Activated CD4-positive, CD25-positive, alpha-beta regulatory T cell treated with anti-CD3 and anti-CD28 coated beads, Interleukin-2, amount 50 U/mL, for 72 hours (primary cell): ENCODE results near the gene STK39.

Experiments
- DNase-seq: peaks from one replicate; pipeline ENCODE4 v3.0.0; 2021

Gene STK39

DNA sequence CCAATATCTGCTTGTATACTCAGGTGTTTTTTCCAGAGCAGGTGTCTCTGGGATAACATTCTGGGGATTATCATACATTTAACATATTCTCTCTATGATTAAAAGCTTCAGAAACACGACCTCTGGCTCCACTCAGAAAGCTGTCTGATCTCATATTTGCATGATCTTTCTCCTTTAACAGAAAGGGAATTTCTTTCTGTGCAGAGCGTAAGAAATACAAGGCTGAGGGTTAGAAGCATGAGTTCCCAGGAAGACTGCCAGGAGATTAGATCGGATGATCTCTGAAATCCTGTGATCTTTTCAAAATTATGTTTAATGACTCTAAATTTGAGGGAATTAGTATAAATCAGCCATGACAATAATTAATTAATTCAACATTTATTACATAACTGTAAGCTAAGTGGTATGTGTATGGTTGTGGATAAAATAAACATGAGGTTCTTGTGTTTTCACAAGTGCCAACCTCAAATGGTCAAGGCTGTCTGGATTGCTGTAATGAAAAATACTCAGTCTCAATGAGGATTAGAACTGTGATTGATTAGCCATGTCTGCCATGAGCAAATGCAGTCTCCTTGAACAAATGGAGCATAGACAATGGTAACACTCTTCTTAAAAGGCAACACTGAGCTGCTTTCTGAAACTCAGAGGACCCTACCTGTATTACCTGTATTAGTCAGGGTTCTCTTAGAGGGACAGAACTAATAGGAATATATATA is 304.9 kb downstream of the STK39 start:
- DNase-seq = no peak

DNA sequence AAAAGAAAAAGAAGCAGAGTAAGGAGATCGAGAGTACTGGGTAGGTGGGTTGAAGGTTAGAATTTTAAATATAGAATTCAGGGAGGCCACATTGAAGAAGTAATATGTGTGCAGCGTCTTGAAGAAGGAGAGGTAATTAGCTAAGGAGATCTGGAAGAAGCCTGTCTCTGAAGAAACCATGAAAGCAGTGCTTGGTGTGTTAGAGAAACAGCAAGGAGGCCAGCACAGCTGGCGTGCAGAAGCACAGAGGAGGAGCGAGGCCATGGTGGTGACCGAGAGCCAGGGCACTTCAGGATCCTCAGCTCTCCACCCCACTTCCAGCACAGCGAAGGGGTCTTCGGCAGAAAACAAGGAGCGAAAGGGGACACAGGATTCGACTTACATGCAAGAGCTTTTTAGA is 305.8 kb downstream of the STK39 start:
- DNase-seq = no peak

DNA sequence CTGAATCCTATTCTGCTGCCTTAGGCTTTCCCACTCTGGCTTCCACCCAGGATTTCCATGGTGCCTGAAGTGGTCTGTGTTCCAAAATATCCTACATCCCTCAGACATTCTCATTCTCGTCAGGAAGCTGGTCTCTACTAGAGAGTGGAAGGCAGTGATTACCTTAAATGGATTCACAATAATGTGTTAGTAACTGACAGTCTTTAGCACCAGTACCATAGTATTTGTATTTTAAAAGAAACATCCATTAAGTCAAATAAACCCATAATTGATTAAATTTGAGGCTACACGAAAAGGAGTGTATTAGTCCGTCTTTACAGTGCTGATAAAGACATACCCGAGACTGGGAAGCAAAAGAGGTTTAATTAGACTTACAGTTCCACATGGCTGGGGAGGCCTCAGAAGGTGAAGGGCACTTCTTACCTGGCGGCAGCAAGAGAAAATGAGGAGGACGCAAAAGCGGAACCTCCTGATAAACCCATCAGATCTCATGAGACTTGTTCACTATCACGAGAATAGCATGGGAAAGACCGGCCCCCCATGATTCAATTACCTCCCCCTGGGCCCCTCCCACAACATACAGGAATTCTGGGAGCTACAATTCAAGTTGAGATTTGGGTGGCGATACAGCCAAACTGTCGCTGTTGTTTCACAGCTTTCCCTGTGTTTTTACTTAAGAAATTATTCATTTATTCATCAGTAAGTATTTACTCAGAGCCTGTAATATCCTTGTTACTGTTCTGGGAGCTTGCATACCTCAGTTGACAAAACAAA is 306.5 kb downstream of the STK39 start:
- DNase-seq = no peak

DNA sequence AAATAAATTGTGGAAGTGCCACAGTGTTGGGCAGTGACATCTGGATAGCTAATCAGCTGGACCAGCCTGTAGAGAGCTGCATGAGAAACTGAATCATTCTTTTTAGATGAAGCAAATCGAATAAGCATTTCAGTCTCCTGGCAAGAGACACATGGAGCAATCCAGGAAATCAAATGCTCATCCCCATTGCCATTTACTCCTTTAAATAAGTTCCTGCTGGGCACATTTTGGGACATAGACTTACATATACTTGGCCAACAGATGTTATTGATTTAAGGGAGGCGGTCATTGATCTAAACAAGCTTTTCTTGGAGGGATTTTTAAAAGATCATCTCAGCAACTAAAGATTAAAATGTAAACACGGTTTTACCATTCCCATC is 307.1 kb downstream of the STK39 start:
- no peak for DNase-seq

DNA sequence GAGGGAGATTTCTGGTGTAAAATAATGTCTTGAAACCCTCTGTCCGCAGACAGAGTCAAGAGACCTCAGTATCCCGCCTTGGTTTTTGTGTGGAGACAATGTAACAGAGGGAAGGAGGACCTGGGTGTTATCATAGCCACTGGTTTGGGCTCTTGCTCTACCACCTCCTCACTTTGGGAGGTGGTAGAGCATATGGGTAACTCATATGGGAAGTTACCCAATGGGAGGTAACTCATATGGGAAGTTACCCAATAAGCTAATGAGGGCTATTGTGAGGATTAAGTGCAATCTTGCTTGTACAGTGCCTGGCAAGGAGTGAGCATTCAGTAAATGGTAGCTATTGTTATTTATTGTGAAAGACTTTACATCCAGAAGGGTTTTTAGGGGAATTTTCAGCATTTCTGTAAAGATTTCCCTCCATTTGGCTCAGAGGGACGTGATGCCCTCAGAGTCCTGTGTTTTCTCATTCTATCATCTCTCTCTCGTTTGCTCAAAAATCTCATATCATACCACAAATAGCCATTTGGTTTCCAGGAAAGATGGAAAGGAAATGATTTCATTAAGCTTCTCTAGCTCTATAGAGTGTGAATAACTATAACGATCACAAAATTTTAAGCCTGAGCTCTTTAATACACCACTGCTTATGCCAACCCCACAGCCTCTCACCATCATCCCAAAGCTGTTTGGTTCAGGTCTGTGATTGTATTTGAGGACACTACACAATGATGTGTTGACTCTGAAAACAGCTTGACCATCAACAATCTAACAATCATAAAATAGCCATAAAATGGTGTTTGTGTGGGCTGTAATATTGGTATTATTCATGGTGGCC is 307.7 kb downstream of the STK39 start:
- no peak for DNase-seq

DNA sequence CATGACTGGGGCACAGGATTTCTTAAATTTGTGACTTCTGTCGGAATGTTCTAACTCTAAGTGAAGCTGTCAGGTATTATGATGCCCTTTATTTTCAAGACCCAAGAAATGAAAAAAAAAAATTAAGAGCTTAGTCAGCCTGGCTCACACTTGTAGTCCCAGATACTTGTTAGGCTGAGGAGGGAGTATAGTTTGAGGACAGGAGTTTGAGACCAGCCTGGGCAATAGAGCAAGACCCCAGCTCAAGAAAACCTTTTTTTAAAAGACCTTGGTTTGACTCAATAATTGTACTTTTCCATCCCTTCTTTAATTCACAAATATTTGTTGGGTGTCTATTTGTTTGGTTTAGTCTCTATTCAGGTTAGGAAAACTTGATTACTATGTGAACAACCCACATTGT is 310.0 kb downstream of the STK39 start:
- no peak for DNase-seq

DNA sequence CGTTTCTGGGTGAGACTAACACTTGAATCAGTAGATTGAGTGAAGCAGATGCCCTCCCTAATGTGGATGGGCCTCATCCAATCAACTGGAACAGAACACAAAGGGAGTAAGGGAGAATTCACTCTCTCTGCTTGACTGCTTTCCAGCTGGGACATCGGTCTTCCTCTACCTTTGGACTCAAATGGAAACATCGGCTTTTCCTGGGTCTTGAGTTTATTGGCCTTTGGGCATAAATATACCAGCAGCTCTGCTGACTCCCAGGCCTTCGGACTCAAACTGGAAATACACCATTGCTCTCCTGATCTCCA is 311.6 kb downstream of the STK39 start:
- no peak for DNase-seq

DNA sequence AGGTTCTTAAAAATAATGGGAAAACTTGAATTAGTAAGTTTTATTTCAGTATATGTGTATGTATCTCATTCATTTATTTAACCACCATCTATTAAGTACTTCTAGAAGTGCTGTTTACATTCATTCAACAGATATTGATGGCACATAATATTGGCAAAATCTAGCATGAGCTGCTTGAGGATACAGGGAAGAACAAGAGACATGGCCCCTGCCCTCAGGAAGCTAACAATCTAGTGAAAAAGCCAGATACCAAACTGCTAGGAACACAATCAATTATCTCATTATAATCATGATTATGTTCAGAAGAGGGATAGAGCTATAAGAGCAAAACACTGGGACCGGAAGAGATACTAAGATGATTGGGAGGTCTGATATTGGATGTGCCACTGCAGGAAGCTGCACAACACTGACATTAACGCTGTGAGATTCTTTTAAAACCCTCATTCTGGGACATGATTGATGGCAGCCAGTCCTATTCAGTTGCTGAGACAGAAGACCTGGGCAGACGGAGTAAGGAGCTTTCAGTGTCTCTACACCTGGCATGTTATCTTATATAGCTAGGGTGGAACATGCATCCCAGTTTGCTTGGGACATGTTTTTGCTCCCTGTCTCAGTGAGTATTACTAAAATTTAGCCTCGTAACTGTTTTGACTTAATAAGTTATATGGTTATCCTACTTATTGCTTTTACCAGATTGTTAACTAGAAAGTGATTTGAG is 314.1 kb downstream of the STK39 start:
- no peak for DNase-seq

DNA sequence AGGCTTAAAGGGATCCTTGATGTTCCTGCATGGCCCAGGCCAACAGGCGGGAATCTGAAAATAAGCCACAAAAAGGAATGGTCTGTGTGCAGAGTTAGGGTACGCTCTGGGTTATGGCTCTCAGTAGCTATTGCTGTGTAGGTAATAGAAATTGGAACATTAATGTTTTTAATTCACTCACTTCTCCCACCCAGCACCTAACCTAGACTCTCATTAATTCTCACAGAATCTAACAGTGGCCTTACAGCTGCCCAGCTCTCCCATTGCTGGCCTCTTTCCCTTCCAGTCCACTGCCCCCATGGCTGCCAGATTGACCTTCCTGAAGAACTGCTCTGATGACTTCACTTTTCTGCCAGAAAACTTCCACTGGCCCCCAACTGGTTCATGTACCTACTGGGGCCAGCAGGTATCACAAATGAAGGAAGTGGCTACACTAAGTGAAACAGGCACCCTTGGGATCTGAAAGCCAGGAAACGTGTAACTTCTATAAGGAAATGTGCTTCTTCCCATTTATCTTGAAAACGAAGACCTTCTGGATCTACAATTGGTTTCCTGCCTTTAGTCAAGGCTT is 315.2 kb downstream of the STK39 start:
- no peak for DNase-seq

DNA sequence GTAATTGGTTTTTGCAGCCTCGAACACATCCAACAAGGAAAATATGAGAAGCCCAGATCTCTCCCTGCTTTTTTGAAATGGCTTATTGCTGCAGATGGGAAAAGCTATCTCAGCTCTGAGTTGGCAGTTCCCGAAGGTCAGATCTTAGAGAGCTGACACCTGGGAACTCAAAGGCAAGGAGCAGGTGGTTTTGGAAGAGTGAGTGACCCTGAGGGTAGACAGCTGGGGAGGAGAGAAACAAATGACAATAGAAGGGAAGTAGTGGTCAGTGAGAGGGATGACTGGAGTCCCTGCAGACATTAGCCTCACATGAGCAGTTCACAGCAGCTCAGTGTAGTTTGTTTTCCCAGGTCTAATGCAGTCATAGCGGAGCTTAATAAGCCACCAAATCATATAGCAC is 317.9 kb downstream of the STK39 start:
- no peak for DNase-seq

DNA sequence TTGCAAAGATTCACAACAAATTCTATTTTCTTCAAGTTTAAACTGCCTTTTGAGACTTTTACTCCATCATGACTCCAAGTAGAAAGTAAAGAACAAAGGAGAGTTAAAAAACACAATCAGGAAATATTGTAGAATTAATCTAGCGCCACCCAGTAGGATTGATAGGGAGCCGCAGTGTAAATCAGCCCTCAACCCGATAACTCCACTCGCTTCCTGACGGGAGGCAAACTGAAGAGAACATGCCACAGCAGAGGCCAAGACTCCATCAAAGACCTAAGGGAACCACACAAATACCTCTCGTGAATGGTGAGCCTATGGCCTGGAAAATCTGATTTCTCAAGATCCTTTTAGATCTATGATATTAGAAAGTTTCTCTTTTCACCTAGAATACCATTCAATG is 319.0 kb downstream of the STK39 start:
- DNase-seq = no peak

DNA sequence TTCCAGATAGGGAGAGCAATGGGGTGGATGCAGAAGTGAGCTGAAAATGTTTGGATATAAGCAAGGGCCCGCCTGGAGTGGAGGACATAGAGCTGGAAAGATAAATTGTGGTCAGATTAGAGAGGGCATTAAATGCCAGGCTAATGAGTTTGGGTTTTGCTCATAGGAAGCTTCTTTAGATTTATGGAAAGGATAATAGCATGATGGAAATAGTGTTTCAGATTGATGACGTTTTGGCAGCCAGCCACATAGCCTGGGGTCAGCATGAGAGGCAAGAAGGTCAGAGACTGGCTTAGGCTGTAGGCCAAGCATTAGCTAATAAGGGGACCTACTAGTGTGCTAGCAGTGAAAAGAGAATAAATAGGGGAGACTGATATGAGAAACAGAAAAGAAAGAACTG is 321.6 kb downstream of the STK39 start:
- no peak for DNase-seq

DNA sequence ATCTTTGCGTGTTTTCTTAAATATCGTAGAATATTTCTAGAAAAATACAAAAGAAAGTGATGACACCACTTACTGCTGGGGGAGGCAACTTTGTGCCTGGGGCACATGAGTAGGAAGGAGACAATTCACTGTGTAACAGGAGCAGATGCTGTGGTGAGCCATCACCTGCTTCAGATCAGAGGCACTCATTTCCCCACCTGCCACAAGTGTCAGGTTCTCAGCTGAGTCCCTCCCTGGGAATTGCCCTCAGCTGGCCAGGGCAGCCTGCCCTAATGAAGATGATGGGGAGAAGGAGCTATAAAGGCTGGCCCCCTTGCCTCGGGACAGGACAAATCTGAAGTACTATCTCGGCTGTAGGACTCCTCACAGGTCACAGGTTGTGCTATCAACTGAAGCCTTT is 322.8 kb downstream of the STK39 start:
- DNase-seq = no peak

DNA sequence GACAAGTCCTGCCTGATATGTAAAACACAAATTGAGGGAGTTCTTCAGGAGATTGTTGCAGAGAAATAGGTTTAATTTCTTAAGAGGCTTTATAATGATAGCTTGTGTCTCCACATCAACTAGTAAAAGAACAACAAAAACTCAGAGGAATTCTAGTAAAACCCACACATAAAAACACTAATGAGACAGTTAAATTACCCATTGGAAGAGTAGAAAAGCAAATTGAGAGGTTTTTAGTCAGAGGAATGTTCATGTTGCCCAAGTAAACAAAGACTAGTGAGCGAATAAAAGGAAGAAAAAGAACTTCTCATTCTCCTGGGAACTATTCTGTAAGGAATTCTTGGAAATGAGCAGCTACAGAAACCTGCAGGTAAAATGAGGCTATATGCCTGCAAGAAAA is 330.6 kb downstream of the STK39 start:
- DNase-seq = no peak

DNA sequence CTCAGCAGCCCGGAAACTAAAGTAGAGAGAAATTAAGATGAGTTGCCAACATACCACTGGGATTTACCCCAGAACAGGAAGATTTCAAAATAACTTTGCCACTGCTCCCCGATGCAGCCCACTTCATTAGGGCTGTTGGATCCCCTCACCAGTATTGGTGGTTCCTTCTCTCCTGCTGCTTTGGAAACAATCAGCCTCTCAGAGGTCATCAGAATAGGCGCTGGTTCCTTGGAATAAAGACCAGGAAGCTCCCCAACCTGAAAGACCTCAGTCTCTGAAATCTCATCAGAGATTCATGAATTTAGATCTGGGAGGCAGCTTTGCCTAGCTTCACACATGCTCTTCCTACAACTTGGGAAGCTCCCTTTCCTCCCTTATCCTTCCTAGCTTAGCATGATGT is 332.4 kb downstream of the STK39 start:
- no peak for DNase-seq

DNA sequence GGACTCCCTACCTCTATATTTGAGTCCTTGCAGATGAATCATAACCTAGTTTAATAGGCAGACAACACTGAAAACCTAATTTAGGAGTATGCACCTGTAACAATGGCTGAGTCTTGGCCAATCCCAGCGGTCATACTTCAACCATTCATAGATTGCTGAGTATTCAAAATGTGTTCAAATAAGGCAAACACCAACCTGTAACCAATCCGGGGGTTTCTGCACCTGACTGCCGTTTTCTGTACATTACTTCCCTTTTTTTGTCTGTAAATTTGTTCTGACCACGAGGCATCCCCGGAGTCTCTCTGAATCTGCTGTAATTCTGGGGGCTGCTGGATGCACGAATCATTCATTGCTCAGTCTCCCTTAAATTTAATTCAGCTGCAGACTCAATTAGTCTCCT is 338.6 kb downstream of the STK39 start:
- DNase-seq = no peak

DNA sequence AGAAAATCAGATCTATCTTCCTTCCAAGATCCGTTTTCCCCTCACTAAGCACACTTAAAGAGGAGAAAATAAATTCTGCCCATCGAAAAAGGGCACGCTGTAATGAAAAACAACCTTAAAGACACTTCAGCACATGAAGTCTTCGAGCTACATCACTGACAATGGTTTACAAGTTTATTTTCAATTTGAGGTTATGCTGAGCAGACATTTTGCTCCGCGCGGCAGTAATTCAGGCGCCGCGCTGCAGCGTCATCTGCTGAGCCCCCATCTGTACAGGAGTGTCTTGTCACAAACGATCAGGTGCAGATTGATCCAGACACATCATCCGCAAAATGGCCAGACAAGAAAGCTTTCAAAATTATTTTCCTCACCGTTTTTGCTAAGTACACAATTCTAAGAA is 341.7 kb downstream of the STK39 start:
- no peak for DNase-seq
